Right lobe of liver (tissue), 6 donors: Measurements from ENCODE around the gene UGT3A2. TPM values are rescaled to one million over a fixed set of nuclear protein-coding genes. Genes with fewer than 3 reads are reported as not detected.
"Not testable (repeated sequence)": the region's sequence is repeated elsewhere in the genome, so short reads cannot be mapped to it uniquely, and the experiment has no call there.

ENCODE experiments used
- ATAC-seq, 4 donors: fragments of 200-7000 bp; cut with Tn5 transposase; one replicate each; pipeline ENCODE4 v1.9.1; 2020; ENCODE audit warnings: mild to moderate bottlenecking in 4 of 4, moderate library complexity in 4 of 4
- DNase-seq, 3 donors: peaks; one replicate each; pipeline ENCODE4 v3.0.0-alpha.2; 2020
- H3K27ac ChIP-seq, 3 donors: fragments of 200-600 bp; one replicate each; pipeline ENCODE4 v1.8.0; 2022
- H3K27me3 ChIP-seq, 2 donors: fragments of 200-600 bp; one replicate each; pipeline ENCODE4 v1.8.0; 2022
- H3K36me3 ChIP-seq, 4 donors: fragments of 200-600 bp; sonication (generic) in 1 of 4; one replicate each; pipeline versions ENCODE4 v1.5.1 to v1.8.0; 2017 to 2022; ENCODE audit warnings: control low read depth in 1 of 4
- H3K4me1 ChIP-seq, 4 donors: fragments of 200-600 bp; sonication (generic) in 1 of 4; one replicate each; pipeline versions ENCODE4 v1.5.1 to v1.8.0; 2017 to 2022; ENCODE audit warnings: control low read depth in 1 of 4
- H3K4me3 ChIP-seq, 3 donors: fragments of 200-600 bp; one replicate each; pipeline ENCODE4 v1.8.0; 2022
- H3K9me3 ChIP-seq, 4 donors: fragments of 200-600 bp; sonication (generic) in 1 of 4; one replicate each; pipeline versions ENCODE4 v1.5.1 to v1.8.0; 2017 to 2022; ENCODE audit warnings: control low read depth in 1 of 4
- POLR2A ChIP-seq: fragments of 450-650 bp; IDR thresholded peaks from one replicate; pipeline ENCODE4 v1.6.1; 2017; ENCODE audit warnings: antibody characterized with exemption, mild to moderate bottlenecking
- WGBS: methylation state at CpG from one replicate; pipeline ENCODE4 v1.1.6; 2018; ENCODE audit warnings: low coverage, low lambda C conversion rate; ENCODE audit not compliant: insufficient coverage; ENCODE audit errors: missing lambda C conversion rate; 5-methylcytosine and 5-hydroxymethylcytosine counted together
- intact Hi-C, 2 donors: fragments of 100-400 bp; cut with DNase I; formaldehyde crosslinking; loops; one replicate each; pipeline versions ENCODE4 v1.11.2 to v1.14.1; 2022
- total RNA-seq, 6 experiments: library from RNA; depleted of rRNA in 2 of 6; stranded (reverse); fragments of >200 nt in 2 of 6; fragmentation: NEBNext Ultra II Directional in 3 of 6; extraction: Animal tissue kit (Norgen Biotek cat#: 25700) in 3 of 6; gene quantifications; one replicate each; pipeline versions ENCODE4 v1.1.0 to v1.2.4, GENCODE V29; 2016 to 2023
- TF ChIP-seq, protein P1 (sequence below), 4 donors: fragments of 200-600 bp in 3 of 4; fragments of 450-650 bp in 1 of 4; IDR thresholded peaks; one replicate each; pipeline versions ENCODE4 v1.5.1 to v1.8.0; 2016 to 2022; ENCODE audit warnings: antibody characterized with exemption in 4 of 4, mild to moderate bottlenecking in 2 of 4
- donor health status: DM: no; HTN: yes; CAD: no.
- donor health status: DM: no; HTN: no; CAD: no.
- donor health status: DM: no; HTN: no; CAD: no.
- donor health status: DM: no; HTN: yes; CAD: no.
- donor health status: DM: no; HTN: yes; CAD: no.

UGT3A2 gene
- total RNA-seq, 6 experiments from 2014 or later = 0.43 to 1.0 TPM; not detected in 4

DNA sequence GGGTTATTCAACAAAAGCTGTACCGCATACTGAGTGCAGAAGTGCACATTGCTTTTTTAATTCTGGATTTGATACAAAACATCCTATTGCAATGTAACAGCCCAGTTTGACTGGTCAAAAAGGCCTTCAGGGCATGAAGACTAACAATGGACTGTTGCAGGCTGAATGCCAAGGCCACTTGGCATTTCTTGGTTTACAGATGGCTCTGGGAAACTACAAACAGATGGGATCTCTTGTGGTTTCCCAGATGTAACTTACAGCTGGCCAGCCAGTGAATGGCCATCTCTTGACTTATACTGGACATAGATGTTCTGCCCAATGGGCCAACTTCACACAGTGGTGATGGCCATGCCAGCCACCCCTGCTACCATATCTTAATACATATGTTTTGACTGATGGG is 36.8 kb downstream of the UGT3A2 start:
- no peak for DNase-seq
- H3K4me1 ChIP-seq = no peaks in the 10 kb centered on the region
- TF ChIP-seq, protein P1, sequence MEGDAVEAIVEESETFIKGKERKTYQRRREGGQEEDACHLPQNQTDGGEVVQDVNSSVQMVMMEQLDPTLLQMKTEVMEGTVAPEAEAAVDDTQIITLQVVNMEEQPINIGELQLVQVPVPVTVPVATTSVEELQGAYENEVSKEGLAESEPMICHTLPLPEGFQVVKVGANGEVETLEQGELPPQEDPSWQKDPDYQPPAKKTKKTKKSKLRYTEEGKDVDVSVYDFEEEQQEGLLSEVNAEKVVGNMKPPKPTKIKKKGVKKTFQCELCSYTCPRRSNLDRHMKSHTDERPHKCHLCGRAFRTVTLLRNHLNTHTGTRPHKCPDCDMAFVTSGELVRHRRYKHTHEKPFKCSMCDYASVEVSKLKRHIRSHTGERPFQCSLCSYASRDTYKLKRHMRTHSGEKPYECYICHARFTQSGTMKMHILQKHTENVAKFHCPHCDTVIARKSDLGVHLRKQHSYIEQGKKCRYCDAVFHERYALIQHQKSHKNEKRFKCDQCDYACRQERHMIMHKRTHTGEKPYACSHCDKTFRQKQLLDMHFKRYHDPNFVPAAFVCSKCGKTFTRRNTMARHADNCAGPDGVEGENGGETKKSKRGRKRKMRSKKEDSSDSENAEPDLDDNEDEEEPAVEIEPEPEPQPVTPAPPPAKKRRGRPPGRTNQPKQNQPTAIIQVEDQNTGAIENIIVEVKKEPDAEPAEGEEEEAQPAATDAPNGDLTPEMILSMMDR (IDR thresholded peaks at IDR 0.05) = no peak
- TF ChIP-seq POLR2A = no peak
- intact Hi-C loops = no loop called here
- ATAC-seq = no peak
- H3K9me3 ChIP-seq = no peaks in the 10 kb centered on the region
- no peak overlapping the region for H3K27ac ChIP-seq
- H3K27me3 ChIP-seq = no peaks in the 10 kb centered on the region
- no peaks in the 10 kb centered on the region for H3K36me3 ChIP-seq
- WGBS = 100% methylated on average over 1 of the region's 1 CpG
- no peak overlapping the region for H3K4me3 ChIP-seq

DNA sequence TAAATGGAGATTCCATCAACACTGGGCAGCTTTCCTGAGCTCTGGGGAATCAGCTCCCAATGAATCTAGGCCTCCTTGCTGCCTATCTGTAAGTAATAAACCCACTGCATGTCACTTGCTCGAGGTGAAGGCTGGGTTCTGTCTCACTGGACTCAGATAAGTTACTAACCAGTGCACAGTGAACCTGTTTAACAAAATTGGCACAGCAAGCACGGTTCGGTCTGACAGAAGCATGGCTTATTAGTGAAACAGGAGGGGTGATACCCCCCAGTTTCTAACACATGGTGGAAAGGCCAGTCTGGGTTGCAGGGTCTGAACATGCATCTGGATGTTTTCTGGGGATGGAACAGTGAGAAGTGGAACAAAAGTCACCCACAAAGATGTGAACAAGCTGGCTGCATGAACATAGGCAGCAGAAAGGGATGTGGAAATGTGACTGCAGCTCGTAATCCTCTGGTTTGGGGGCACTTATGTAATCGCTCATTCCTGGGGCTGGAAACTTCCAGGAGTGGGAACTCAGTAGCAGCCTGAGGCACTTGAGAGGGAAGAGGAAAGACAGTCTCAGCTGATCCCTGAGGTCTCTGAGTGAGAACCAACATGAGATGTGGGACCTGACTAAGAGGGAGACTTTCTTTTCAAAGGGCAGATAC is 37.7 kb downstream of the UGT3A2 start:
- DNase-seq = no peak
- ATAC-seq = no peak
- 74% methylated on average over 4 of the region's 5 CpGs for WGBS
- H3K36me3 ChIP-seq = no peaks in the 10 kb centered on the region
- H3K27me3 ChIP-seq = no peaks in the 10 kb centered on the region
- H3K4me1 ChIP-seq = no peaks in the 10 kb centered on the region
- intact Hi-C loops = no loop called here
- H3K9me3 ChIP-seq = no peaks in the 10 kb centered on the region
- H3K27ac ChIP-seq = no peak overlapping the region
- no peak overlapping the region for H3K4me3 ChIP-seq
- TF ChIP-seq, protein P1 (IDR thresholded peaks at IDR 0.05) = no peak
- no peak for TF ChIP-seq POLR2A

DNA sequence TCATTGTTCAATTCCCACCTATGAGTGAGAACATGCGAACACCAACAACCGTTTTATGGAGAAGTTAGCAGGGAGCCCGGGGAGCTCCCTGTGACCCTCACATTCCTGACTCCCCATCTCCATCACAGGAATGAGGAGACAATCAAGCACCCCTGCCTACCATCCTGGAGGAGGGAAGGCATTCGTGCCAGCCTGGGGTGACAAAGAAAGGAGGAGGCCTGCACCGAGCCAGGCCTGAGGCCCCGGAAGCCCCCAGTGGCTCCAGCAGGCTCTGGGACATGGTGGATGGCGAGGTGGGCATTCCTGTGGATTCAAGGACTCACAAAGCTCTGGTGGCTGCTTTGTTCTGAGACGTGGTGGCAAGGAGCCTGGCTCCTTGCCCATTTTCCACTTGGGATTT is 39.0 kb downstream of the UGT3A2 start:
- Histone ChIP-seq H3K4me1 (no peaks in the 10 kb centered on the region), H3K9me3 (no peaks in the 10 kb centered on the region), H3K27me3 (no peaks in the 10 kb centered on the region), H3K4me3 (no peak overlapping the region), H3K27ac (no peak overlapping the region), H3K36me3 (no peaks in the 10 kb centered on the region)
- intact Hi-C loops = no loop called here
- no peak for TF ChIP-seq POLR2A
- TF ChIP-seq, protein P1 (IDR thresholded peaks at IDR 0.05) = no peak
- DNase-seq = no peak
- ATAC-seq = no peak
- WGBS = 87% methylated on average over 5 of the region's 8 CpGs

DNA sequence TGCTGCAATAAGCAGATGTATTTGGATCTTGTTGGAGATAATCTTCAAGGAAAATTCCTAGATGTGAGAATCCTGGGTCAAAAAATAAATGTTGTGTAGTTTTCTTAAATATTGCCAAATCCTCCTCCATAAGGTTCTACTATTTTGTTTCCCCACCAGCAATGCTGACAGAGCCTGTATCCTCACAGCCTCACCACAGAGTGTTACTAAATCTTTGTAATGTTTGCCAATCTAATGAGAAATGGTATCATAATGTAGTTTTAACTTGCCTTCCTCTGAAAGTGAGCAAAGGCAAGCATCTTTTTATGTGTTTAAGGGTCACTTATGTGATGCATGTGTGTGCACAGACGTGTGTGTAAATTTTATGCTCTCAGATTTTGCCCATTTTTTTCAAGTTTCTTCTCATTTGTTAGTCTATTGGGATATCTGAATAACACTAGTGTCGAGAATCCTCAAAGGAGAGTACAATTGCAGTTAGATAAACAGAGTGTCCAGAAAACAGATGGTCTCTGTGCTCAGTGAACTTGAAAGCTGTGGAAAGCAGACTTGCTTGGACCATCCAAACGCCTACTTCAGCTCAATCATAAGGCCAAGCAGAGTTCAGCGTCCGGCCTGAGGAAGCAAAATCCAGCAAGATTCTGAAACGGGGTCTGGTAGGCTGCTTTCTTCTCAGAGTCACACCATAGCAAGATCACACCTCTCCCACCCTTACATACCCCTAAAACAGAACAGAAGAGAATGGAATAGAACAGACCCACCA is 39.8 kb downstream of the UGT3A2 start:
- Histone ChIP-seq H3K4me3 (no peak overlapping the region), H3K27ac (no peak overlapping the region), H3K9me3 (no peaks in the 10 kb centered on the region), H3K27me3 (no peaks in the 10 kb centered on the region), H3K36me3 (no peaks in the 10 kb centered on the region), H3K4me1 (no peaks in the 10 kb centered on the region)
- 66% methylated on average over 6 of the region's 6 CpGs for WGBS
- no peak for DNase-seq
- ATAC-seq = no peak
- TF ChIP-seq, protein P1 (IDR thresholded peaks at IDR 0.05) = no peak
- TF ChIP-seq POLR2A = no peak
- intact Hi-C loops = no loop called here

DNA sequence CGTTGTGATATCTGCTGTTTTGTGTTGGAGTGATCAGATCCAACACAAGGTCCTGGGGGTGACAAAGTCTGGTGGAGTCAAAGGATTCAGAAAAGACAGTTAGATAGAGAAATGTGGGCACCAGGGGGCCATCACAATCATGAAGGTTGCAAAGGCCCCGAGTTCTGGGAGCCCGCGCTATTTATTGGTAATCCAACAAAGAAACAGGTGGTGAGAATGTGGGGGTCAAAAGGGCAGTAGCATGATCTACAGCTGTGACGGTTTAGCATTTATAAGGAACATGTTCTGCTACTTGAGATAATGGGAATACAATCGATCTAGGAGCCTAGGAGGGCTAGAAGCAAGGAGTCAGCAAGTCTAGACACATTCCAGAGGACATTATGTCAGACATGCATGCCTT is 44.4 kb downstream of the UGT3A2 start:
- intact Hi-C loops, H3K9me3 ChIP-seq, H3K4me3 ChIP-seq, H3K4me1 ChIP-seq, ATAC-seq, DNase-seq, H3K36me3 ChIP-seq, H3K27me3 ChIP-seq, H3K27ac ChIP-seq: not testable (repeated sequence)
- WGBS = 74% methylated on average over 3 of the region's 6 CpGs

DNA sequence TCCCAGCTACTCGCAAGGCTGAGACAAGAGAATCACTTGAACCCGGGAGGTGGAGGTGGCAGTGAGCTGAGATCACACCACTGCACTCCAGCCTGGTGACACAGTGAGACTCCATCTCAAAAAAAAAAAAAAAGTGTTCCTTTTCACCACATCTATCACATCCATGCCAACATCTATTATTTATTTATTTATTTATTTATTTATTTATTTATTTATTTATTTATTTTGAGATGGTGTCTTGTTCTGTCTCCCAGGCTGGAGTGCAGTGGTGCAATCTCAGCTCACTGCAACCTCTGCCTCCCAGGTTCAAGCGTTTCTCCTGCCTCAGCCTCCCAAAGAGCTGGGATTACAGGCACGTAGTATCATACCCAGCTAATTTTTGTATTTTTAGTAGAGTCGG is 47.1 kb downstream of the UGT3A2 start:
- H3K27me3 ChIP-seq, DNase-seq, intact Hi-C loops, H3K27ac ChIP-seq, H3K9me3 ChIP-seq, H3K36me3 ChIP-seq, H3K4me3 ChIP-seq, ATAC-seq: not testable (repeated sequence)
- WGBS = 87% methylated on average over 4 of the region's 5 CpGs
- peaks cover 0 to 10% (median 0%) of the 10 kb centered on the region in 4 donors for H3K4me1 ChIP-seq
